Stimulated activated CD8-positive, alpha-beta memory T cell treated with anti-CD3 and anti-CD28 coated beads, Interleukin-2, amount 100 ng/mL, for 48 hours (primary cell): ENCODE data around the gene LARP1.
"Not testable (repeated sequence)": the region's sequence is repeated elsewhere in the genome, so short reads cannot be mapped to it uniquely, and the experiment has no call there.

Experiments used
- DNase-seq, 2 donors: peaks; one replicate each; pipeline ENCODE4 v3.0.0-alpha.2; 2020; ENCODE audit warnings: low read depth in 2 of 2

The LARP1 gene

DNA sequence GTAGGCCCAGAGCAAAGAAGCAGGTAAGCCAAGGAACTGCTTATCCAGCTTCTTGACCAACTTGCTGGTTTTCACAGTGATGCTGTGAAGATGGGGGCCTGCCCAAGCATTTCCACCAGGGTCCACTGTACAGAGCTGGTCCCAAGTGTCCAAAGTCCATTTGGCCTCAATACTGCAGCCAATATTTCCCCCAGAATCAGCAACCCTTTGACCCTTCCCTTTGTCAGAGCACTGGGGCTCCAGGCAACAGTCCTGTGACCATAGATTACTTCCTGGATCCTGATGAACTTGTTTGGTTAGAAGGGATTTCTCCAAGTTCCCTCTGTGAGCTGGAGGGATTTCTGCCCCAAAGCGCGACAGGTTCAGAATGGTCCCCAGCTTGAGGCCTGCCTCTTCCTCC lies 68.9 kb downstream of the LARP1 start:
- DNase-seq: no peak

- no peak for DNase-seq
Observed at GRCh38 chr5:154829181-154829588, 74.0 kb downstream of the LARP1 start.

DNA sequence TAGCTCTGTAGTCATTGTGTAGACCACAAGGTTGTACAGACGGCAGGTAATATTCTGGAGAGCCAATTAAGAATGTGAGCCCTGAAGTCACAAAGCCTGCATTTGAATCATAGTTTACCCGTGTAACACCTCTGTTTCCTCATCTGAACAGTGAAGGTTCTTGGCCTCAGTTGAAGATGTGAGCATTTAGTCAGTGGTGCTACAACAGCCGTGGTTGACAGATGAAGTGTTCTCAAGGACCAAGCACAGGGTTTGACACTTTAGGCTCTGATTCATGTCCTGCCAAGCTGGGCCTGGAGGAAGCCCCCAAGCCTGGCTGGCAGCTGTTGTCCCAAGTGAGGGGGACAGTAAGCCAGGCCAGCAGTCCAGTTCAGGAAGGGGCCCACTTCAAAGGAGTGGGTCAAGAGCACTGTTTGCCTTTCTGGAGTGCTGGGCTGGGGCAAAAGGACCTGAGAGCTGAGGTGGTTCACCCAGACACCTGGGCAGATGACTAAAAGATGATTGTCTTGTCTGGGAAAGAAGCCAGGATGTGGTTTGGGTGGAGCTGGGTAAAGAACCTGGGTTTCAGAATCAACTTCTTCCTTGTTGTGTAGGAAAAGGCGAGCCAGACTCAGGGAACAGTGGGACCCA lies 74.5 kb downstream of the LARP1 start:
- DNase-seq: peak in 1 of 2 donors; percentile 9

DNA sequence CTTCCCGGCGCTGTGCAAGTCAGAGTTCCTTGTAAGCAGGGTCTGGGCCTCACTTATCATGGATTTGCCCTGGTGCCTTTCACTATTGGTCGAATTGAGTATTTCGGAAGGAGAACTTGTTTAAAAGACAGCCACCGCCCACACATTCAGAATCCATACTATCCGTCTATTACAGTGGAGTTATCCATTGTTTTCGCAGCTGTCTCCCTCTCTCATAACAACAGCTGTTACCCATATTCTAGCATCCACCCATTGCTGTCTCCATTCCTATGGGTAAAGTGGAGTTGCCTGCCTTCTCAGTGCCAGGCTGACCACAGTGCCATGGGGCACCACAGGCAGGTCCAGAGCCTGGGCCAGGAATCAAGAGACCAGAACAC lies 75.0 kb downstream of the LARP1 start:
- no peak for DNase-seq

GRCh38 chr5:154830596-154830995 lies 75.4 kb downstream of the LARP1 start:
- no peak for DNase-seq

DNA sequence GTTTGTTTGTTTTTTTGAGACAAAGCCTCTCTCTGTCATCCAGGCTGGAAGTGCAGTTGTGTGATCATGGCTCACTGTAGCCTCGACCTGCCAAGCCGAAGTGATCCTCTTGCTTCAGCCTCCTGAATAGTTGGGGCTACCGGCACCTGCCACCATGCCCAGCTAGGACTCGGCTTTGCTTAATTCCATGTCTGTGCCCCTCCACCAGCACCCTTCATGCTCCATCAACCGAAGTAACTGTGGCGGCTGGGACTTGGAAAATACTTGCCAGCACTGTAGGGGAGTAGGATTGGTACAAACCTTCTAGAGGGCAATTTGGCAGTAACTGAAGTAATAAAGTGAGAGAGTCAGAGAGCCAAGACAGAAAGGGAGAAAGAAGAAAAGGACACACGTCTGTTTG lies 76.3 kb downstream of the LARP1 start:
- DNase-seq: no peak

DNA sequence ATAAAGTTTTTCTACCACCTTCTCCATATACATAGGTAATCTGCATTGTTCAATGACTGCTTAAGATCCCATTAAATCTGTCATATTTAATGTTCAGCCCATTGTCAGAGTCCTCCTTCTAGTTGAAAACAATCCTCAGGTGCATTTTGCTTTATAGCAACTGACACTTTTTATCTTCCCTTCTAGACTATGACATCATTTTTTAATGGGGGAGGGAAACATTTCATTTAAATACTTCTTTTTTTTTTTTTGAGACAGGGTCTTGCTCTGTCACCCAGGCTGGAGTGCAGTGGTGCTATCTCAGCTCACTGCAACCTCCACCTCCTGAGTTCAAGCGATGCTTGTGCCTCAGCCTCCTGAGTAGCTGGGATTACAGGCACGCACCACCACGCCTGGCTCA lies 77.6 kb downstream of the LARP1 start:
- not testable (repeated sequence) for DNase-seq

- DNase-seq: no peak
Observed at GRCh38 chr5:154834053-154834452, 78.9 kb downstream of the LARP1 start.

DNA sequence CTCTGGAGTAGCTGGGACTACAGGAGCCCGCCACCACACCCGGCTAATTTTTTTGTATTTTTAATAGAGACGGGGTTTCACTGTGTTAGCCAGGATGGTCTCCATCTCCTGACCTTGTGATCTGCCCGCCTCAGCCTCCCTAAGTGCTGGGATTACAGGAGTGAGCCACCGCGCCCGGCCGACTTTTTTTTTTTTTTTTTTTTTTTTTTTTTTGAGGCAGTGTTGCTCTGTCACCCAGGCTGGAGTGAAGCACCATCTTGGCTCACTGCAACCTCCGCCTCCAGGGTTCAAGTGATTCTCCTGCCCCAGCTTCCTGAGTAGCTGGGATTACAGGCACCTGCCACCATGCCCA lies 80.5 kb downstream of the LARP1 start:
- DNase-seq: not testable (repeated sequence)

GRCh38 chr5:154836225-154836624 lies 81.0 kb downstream of the LARP1 start:
- no peak for DNase-seq

DNA sequence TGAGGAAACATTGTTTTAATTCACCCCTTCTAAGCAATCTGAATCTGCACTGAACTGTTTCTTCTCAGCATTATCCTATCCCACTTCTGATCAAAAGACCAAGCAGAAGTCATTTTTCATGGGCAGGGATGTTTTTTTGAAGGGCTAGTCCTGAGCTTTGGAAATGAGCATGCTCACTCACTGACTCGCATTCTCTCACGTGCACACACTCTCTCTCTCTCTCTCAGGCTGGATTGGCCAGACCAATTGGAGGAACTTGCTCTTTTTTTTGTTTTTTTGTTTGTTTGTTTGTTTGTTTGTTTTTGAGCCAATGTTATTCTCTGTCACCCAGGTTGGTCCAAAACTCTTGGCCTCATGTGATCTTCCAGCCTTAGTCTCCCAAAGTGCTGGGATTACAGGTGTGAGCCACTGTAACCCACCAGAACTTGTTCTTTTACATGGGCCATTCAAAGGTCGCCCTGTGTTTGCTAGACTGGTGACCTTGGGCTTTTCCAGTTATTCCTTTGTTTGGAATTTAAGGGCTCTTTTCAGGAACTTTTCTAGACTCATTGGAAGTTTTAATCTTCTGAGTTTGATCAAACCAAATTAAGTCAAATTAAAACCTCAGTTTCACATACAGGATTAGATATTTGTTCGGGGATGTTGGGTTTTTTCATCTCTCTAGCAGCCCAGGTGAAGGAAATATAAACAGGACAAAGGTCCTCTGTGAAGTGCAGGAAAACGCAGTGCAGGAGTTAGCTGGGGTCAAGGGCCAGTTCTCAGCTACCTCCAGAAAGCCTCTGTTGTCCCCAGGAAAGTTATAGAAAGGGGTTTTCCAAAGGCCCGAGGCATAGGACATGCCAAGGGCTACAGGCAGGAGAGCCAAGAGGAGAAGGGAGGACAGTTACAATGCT lies 82.1 kb downstream of the LARP1 start:
- DNase-seq: no peak

DNA sequence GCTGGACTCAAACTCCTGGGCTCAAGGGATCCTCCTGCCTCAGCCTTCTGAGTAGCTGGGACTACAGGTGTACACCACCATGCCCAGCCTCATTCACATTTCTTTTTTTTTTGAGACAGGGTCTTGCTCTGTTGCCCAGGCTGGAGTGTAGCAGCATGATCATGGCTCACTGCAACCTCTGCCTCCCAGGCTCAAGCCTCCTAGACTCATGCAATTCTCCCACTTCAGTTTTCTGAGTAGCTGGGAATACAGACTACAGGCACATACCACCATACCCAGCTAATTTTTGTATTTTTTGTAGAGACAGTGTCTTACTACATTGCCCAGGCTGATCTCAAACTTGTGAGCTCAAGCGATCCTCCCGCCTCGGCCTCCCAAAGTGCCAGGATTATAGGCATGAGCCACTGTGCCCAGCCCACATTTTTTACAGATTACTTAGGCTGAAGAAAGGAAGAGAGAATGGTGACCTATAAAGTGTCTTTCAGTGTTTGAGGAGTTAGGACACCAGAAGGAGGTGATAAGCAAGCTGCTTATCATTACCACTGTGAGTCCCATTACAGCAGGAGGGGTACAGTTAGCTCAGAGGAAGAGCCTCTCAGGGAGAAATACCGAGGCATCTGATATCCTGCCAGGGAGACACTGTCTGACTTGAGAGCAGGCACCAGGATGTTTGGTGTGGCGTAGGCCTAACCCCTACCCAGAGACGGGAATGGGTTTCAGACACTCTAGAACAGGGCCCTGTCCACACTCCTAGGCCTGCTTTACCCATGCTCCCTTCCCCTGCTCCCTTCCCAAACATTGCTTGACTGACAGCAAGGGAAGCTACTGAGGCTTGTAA lies 85.5 kb downstream of the LARP1 start:
- no peak for DNase-seq

GRCh38 chr5:154841273-154841661 lies 86.1 kb downstream of the LARP1 start:
- DNase-seq: no peak

DNA sequence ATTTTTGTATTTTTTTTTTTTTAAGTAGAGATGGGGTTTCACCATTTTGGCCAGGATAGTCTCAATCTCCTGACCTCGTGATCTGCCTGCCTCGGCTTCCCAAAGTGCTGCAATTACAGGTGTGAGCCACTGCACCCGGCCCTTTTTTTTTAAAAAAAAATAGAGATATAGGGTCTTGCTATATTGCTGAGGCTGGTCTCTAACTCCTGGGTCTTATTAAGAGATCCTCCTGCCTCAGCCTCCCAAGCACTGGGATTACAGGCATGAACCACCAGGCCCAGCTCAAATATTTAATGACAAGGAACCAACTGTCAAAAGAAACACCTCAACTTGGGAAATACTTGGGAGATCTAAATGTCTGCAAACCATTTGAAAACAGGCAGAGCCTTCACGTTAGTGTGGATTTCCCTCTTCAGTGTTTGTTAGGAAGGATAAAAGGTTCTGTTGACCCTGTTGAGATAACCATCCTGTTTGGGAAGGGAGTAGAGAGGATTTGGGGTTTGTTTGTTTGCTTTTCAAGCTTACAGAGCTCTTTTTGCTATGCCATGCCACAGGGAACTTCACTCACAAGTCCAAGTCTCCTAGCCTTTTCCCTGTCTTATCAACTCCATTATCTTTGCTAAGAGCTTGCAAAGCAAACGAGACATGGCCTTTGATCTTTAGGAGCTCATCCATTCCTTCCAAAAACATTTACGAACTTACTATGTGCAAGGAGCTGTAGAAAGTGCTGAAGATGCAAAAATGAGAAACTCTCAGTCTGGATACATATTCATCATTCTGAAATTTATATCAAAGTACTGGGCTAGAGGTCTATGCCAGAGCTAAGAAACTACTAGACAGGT lies 87.7 kb downstream of the LARP1 start:
- DNase-seq: no peak

GRCh38 chr5:154844809-154845208 lies 89.6 kb downstream of the LARP1 start:
- no peak for DNase-seq

DNA sequence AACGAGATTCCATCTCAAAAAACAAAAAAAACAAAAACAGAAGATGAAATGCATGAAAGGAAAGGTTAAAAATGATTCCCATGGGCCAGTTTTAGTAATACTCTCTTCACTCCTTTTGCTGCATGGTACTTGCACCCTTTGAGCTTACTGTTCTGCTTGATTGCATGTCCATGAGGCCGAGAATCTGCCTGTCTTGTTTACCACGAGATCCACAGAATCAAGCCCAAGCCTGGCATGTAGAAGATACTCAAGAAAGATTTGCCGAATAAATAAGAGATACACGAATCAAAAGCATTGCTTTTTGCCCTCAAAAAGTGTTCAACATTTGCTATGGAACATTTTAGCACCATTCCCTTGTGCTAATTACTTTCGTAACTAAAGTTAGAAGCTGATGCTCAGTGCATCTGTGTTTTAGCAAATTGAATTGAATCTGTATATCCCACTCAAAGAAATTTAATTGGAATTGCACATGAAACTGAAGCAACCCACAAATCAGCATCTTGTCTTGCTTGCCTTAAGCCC lies 94.1 kb downstream of the LARP1 start:
- DNase-seq: no peak

GRCh38 chr5:154849791-154850201 lies 94.6 kb downstream of the LARP1 start:
- no peak for DNase-seq

DNA sequence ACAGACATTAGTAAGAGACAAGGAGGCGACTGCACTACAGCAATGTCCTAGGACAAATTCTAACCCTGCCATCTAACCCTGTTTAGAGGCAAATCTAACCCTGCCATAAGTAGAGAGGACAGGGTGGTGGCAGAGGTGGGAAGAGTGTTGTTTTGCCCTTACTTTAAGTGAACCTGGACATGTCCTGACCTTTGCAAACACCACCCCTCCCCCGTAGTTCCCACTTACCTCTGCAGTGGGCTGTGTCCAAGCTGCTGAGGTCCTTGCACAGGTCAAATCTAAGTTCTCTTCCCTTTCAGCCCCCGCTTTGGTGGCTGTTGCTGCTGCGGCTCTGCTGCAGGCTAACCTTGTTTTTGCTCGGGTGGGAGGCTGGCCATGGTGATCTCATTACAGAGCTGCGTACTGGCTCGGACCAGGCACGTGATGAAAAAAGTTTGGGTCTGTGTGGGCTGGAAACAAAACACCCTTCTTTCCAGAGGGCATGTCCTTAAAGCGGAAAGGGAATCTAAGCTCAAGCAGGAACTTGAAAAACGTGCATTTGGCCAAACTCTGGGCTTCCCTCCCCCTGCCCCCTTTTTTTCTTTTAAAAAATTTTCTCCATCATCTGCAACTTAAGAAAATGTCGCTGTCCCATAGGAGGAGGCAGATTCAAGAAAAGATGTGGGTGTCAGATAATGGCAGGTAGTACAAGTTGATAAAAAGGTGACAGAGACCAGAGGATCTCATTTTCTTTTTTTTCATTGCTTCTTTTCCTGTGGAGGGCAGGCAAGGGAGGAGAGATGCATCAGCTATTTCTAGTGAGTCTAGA lies 95.3 kb downstream of the LARP1 start, which contains the start of gene FAXDC2:
FAXDC2 (minus strand) TSS at position 349 of the 808 bp plus-strand sequence. CDS start 12,425 bp downstream, outside the sequence.
- no peak for DNase-seq

DNA sequence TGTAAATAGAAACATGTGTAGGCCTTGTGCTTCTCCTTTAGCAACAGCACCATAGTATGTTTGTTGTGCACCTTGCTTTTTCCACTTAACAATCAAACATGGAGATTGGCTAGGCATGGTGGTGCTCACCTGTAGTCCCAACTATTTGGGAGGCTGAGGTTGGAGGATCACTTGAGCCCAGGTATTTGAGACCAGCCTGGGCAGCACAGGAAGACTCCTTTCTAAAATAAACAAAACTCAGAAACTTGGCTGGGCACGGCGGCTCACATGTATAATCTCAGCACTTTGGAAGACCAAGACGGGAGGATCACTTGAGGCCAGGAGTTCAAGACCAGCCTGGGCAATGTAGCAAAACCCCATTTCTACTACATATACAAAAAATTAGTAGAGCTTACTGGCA lies 96.2 kb downstream of the LARP1 start:
- no peak for DNase-seq

DNA sequence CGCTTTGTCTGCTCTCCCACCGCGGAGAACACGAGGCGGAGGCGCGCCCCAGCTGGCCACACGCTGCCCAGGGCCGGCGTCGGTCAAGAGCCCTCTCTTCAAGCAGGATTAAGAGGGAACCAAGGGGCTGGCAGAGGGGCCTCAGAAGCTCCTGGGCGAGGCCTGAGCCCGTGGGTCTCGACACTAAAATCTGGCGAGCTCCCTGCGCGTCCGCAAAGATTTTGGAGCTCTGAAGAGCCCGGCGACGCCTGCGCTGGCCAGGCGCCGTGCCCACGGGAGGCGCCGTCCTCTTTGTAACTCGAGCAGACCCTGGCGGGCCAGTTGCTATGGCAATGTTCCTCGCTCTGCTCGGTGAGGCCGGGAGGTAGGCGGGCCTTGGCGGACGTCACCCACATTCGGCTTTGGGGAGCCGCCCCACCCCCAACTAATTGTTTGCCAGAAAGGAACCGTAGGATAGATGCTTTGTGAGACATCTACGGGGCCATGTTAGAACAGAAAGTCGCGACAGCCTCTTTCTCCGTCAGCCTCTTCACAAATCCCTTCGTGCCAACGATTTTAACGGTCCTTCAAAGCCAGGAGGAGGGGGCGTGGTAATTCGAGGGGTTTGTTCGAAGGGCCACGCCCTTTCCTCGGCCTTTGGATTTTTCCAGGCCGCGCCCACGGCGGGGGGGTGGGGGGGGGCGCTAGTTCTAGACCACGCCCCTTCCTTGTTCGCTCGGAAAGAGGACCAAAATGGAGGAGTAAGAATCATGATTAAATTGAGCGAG lies 102.5 kb downstream of the LARP1 start:
- peak; percentile 71 to 80 for DNase-seq
